Body of pancreas (tissue), 4 donors: ENCODE data around the gene RNU6-1.
A peak's percentile ranks its signal among the peaks of the same experiment; 100 is the strongest.

Source experiments
- CTCF ChIP-seq, 7 experiments: fragments of 450-650 bp in 4 of 7; fragments of 200-600 bp in 3 of 7; sonication (generic) in 3 of 7; IDR thresholded peaks; one replicate each; pipeline ENCODE4 v1.5.1; 2016 to 2019; ENCODE audit warnings: antibody characterized with exemption in 7 of 7
- POLR2A ChIP-seq, 3 donors: fragments of 450-650 bp; IDR thresholded peaks; one replicate each; pipeline ENCODE4 v1.6.1; 2016; ENCODE audit warnings: antibody characterized with exemption in 3 of 3, mild to moderate bottlenecking in 2 of 3

- TF ChIP-seq CTCF (IDR thresholded peaks at IDR 0.05) (peak; percentile 21 to 54 (median 40)), POLR2A (IDR thresholded peaks at IDR 0.05) (no peak)
Measured at GRCh38 chr15:67833710-67834511, 5.9 kb downstream of the RNU6-1 start.
